Muscle layer of duodenum (tissue), 2 donors: ENCODE data around the gene KLF2.

Experiments used
- H3K27ac ChIP-seq: one replicate; pipeline ENCODE4 v1.7.0; 2013; ENCODE audit warnings: mild to moderate bottlenecking, low read length
- H3K27me3 ChIP-seq: one replicate; pipeline ENCODE4 v1.7.0; 2013; ENCODE audit warnings: low read depth, mild to moderate bottlenecking, control low read depth, low read length
- H3K36me3 ChIP-seq, 2 donors: one replicate each; pipeline ENCODE4 v1.7.0; 2013; ENCODE audit warnings: low read length in 2 of 2, control low read depth in 1 of 2, mild to moderate bottlenecking in 1 of 2; ENCODE audit not compliant: insufficient read depth in 2 of 2, control insufficient read depth in 1 of 2
- H3K4me1 ChIP-seq, 2 donors: one replicate each; pipeline ENCODE4 v1.7.0; 2013; ENCODE audit warnings: low read length in 2 of 2, mild to moderate bottlenecking in 2 of 2, control low read depth in 1 of 2, moderate library complexity in 1 of 2; ENCODE audit not compliant: insufficient read depth in 2 of 2, control insufficient read depth in 1 of 2
- H3K4me3 ChIP-seq, 2 donors: one replicate each; pipeline ENCODE4 v1.7.0; 2013; ENCODE audit warnings: low read length in 2 of 2, low read depth in 1 of 2, mild to moderate bottlenecking in 1 of 2
- H3K9me3 ChIP-seq, 2 donors: one replicate each; pipeline ENCODE4 v1.7.0; 2013; ENCODE audit warnings: low read length in 2 of 2, control low read depth in 1 of 2, mild to moderate bottlenecking in 1 of 2; ENCODE audit not compliant: control insufficient read depth in 1 of 2
- donor health status: healthy.

Gene KLF2

GRCh38 chr19:16355293-16356043, 30.8 kb downstream of the KLF2 start:
- Histone ChIP-seq H3K4me3 (no peak overlapping the region), H3K27me3 (no peaks in the 10 kb centered on the region), H3K4me1 (no peaks in the 10 kb centered on the region), H3K9me3 (no peaks in the 10 kb centered on the region), H3K36me3 (peaks cover 0 to 9% of the 10 kb centered on the region in 2 donors), H3K27ac (no peak overlapping the region)

GRCh38 chr19:16358456-16358855, 33.8 kb downstream of the KLF2 start:
- Histone ChIP-seq H3K4me3 (no peak overlapping the region), H3K27ac (no peak overlapping the region), H3K9me3 (no peaks in the 10 kb centered on the region), H3K36me3 (peaks cover 0 to 9% of the 10 kb centered on the region in 2 donors), H3K27me3 (no peaks in the 10 kb centered on the region), H3K4me1 (peaks cover 0 to 5% of the 10 kb centered on the region in 2 donors)

GRCh38 chr19:16359074-16359473, 34.4 kb downstream of the KLF2 start:
- H3K27ac ChIP-seq: no peak overlapping the region

DNA sequence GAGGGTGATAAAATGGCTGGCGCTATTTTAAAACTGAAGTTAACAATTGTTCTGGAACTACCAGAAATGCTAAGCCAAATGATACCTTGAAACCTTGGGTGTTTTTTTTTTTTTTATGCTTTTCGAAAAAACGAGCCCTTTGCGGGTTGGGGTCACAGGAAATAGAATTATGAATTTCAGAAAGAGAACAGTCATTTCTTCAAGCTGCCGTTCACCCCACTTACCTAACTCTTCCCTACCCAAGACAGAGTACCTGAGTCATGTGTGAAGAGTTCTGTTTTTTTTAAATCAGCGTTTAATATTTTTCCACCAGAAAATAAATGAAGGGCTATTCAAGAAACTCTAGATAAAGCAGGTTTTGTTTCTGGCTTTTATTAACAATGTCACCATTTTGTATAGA, 35.3 kb downstream of the KLF2 start:
- Histone ChIP-seq H3K36me3 (peaks cover 0 to 9% of the 10 kb centered on the region in 2 donors), H3K9me3 (no peaks in the 10 kb centered on the region), H3K27ac (no peak overlapping the region), H3K4me3 (no peak overlapping the region), H3K27me3 (no peaks in the 10 kb centered on the region), H3K4me1 (peaks cover 0 to 5% of the 10 kb centered on the region in 2 donors)

More at GRCh38 chr19:16359074-16359473, 34.4 kb downstream of the KLF2 start:
- H3K4me3 ChIP-seq: no peak overlapping the region
- peaks cover 0 to 9% of the 10 kb centered on the region in 2 donors for H3K36me3 ChIP-seq
- peaks cover 0 to 5% of the 10 kb centered on the region in 2 donors for H3K4me1 ChIP-seq
- H3K9me3 ChIP-seq: no peaks in the 10 kb centered on the region
- no peaks in the 10 kb centered on the region for H3K27me3 ChIP-seq

DNA sequence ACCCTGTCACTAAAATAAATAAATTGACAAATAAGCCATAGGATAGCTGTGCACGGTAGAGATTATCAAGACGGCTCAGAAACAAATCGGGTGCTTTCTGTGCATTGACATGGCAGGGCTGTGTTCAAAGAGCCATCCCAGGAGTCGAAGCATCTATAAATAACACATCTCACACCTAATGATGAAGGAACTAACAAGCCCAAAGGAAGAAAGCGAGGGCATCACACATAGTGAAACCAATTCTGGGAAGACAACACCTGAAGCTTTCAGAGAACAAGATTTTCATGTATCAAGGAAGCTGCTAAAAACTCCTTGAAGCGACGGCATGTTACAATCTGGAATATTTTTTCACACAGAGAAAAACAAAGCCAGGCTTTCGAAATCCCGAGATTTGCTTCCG, 36.1 kb downstream of the KLF2 start:
- Histone ChIP-seq H3K9me3 (no peaks in the 10 kb centered on the region), H3K4me3 (no peak overlapping the region), H3K4me1 (peaks cover 0 to 6% of the 10 kb centered on the region in 2 donors), H3K27ac (no peak overlapping the region), H3K27me3 (no peaks in the 10 kb centered on the region), H3K36me3 (peaks cover 0 to 9% of the 10 kb centered on the region in 2 donors)

DNA sequence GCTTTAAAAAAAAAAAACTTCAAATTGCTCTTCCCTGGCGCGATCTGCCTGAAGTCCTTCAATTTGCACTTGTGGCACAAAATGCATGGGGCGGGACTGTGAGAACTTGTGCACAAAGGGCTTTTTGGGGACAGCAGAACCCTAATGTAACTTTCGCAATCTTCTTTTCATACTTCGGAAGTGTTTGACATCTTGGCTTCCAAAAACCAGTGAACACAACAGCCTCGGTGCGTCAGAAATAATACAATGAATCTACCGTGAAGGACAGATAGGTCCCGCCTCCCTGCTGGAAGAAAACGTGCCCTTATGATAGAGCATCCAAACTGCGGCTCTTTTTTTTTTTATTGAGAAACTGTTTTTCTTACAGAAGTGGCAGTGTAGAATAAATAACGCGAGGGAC, 36.6 kb downstream of the KLF2 start:
- H3K27ac ChIP-seq: no peak overlapping the region
- no peak overlapping the region for H3K4me3 ChIP-seq
- peaks cover 0 to 9% of the 10 kb centered on the region in 2 donors for H3K36me3 ChIP-seq
- H3K27me3 ChIP-seq: no peaks in the 10 kb centered on the region
- no peaks in the 10 kb centered on the region for H3K9me3 ChIP-seq
- H3K4me1 ChIP-seq: peaks cover 0 to 9% of the 10 kb centered on the region in 2 donors

DNA sequence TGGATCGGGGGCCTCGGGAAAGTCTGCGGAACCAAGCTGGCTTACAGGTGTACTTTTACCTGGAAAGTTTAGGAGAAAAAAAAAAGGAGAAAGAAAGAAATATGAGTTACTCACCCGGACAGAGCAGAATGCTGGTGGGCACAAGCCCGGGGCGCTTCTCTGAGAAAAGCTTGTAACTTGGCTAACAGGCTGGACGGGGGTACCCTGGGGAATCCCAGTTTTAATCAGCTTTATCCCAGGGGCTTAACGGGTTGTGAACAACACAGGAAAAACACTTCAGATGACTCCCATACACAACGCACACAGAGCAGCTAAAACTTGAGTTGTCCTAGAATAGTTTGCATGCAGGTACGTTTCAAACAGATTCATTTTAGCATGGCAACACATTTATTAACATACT, 37.3 kb downstream of the KLF2 start:
- H3K36me3 ChIP-seq: peaks cover 0 to 9% of the 10 kb centered on the region in 2 donors
- no peak overlapping the region for H3K4me3 ChIP-seq
- no peak overlapping the region for H3K27ac ChIP-seq
- H3K4me1 ChIP-seq: peaks cover 0 to 9% of the 10 kb centered on the region in 2 donors
- no peaks in the 10 kb centered on the region for H3K27me3 ChIP-seq
- H3K9me3 ChIP-seq: no peaks in the 10 kb centered on the region

- peak overlapping the region; percentile 40 for H3K27ac ChIP-seq
- H3K9me3 ChIP-seq: no peaks in the 10 kb centered on the region
- H3K4me3 ChIP-seq: no peak overlapping the region
These were observed 38.7 kb downstream of the KLF2 start for GRCh38 chr19:16363133-16363851.

DNA sequence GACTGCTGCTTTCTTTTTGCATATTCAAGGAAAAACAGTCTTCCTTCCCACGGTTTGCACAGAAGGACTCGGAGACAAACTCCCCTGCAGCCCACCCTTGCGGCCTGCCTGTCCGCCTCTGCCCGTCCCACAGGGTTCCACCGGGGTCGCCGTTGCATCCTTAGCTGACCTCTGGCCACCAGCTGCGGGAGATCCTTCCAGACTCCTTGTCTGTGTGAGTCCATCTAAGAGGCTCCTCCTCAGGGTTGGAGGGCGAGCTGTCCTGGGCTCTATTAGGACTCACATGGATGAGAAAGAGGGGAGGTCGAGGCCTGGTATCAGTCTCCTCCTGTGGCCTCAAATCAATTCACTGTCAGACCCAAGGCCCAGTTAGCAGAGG, 39.2 kb downstream of the KLF2 start:
- Histone ChIP-seq H3K4me3 (no peak overlapping the region), H3K27me3 (no peaks in the 10 kb centered on the region), H3K36me3 (no peaks in the 10 kb centered on the region), H3K9me3 (no peaks in the 10 kb centered on the region), H3K4me1 (peaks cover 0 to 9% of the 10 kb centered on the region in 2 donors), H3K27ac (no peak overlapping the region)

More at GRCh38 chr19:16363133-16363851, 38.7 kb downstream of the KLF2 start:
- no peaks in the 10 kb centered on the region for H3K27me3 ChIP-seq
- H3K4me1 ChIP-seq: peaks cover 0 to 9% of the 10 kb centered on the region in 2 donors
- H3K36me3 ChIP-seq: peaks cover 0 to 4% of the 10 kb centered on the region in 2 donors

- Histone ChIP-seq H3K27ac (no peak overlapping the region), H3K4me1 (peaks cover 0 to 9% of the 10 kb centered on the region in 2 donors), H3K4me3 (no peak overlapping the region), H3K27me3 (no peaks in the 10 kb centered on the region), H3K36me3 (no peaks in the 10 kb centered on the region), H3K9me3 (no peaks in the 10 kb centered on the region)
These were observed 39.7 kb downstream of the KLF2 start for GRCh38 chr19:16364231-16364865.

- Histone ChIP-seq H3K27me3 (no peaks in the 10 kb centered on the region), H3K27ac (peak overlapping the region; percentile 1), H3K4me1 (peaks cover 0 to 9% of the 10 kb centered on the region in 2 donors), H3K36me3 (no peaks in the 10 kb centered on the region), H3K9me3 (no peaks in the 10 kb centered on the region), H3K4me3 (no peak overlapping the region)
These were observed 40.8 kb downstream of the KLF2 start for GRCh38 chr19:16365300-16365996.
